GM12891 (cell line): ENCODE data around the gene TMCC3.

Source experiments
- POLR2A ChIP-seq: IDR thresholded peaks from 2 replicates; pipeline ENCODE4 v1.6.1; 2011; ENCODE audit warnings: low read depth, low read length, control low read depth
- POLR2AphosphoS5 ChIP-seq: IDR thresholded peaks from 2 replicates; pipeline ENCODE4 v1.6.1; 2011; ENCODE audit warnings: low read depth, low read length, control low read depth
- TAF1 ChIP-seq: IDR thresholded peaks from 2 replicates; pipeline ENCODE4 v1.6.1; 2011; ENCODE audit warnings: low read depth, low read length, control low read depth

DNA sequence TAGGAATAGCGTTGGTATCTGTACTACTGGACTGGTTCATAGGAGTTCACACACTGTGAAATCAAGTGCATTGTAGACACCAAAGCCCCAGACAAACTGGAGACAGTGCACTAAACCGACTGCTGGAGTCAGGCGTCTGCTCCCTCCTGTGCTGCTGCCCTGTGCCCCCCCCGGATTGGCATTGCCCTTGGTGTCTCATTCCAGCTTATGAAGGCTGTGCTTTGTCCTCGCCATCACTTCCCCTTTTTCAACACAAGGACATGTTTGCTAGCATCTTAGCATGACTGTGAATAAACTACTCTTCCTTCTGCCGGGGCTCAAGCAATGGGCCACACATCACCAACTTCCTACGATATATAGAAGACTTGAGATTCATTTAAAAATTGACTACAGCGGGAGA is 84.0 kb downstream of the TMCC3 start:
- no peak for TF ChIP-seq TAF1
- TF ChIP-seq POLR2A = no peak
- TF ChIP-seq POLR2AphosphoS5 = no peak
